HepG2 (cell line): ENCODE results near the gene ZNF587B. TPM values are rescaled to one million over a fixed set of nuclear protein-coding genes. Genes with fewer than 3 reads are reported as not detected.
"Not testable (repeated sequence)": the region's sequence is repeated elsewhere in the genome, so short reads cannot be mapped to it uniquely, and the experiment has no call there.

Source experiments
- CEBPG ChIP-seq: IDR thresholded peaks from 2 replicates; pipeline ENCODE4 v1.6.1; 2016
- FOXK2 ChIP-seq: fragments of 450-650 bp; IDR thresholded peaks from 2 replicates; pipeline ENCODE4 v1.6.1; 2016
- GABPA ChIP-seq, 2 experiments: IDR thresholded peaks; 2 replicates each; pipeline ENCODE4 v1.6.1; 2011 to 2016; ENCODE audit warnings: low read depth in 2 of 2, low read length in 1 of 2, missing biosample characterization in 1 of 2, missing genetic modification characterization in 1 of 2
- GATAD1 ChIP-seq: IDR thresholded peaks from 2 replicates; pipeline ENCODE4 v1.6.1; 2016; ENCODE audit warnings: missing genetic modification reagents, missing compliant biosample characterization
- HMGXB3 ChIP-seq: sonication (generic); formaldehyde crosslinking; IDR thresholded peaks from 2 replicates; pipeline ENCODE4 v1.4.0; 2020; ENCODE audit warnings: missing genetic modification reagents, borderline replicate concordance
- HOXA3 ChIP-seq: sonication (generic); formaldehyde crosslinking; IDR thresholded peaks from 2 replicates; pipeline ENCODE4 v1.5.0; 2020; ENCODE audit warnings: missing genetic modification reagents
- KDM3A ChIP-seq: IDR thresholded peaks from 2 replicates; pipeline ENCODE4 v1.6.1; 2018; ENCODE audit warnings: low read depth, missing compliant biosample characterization
- KLF16 ChIP-seq, 2 experiments: sonication (generic) in 1 of 2; formaldehyde crosslinking in 1 of 2; IDR thresholded peaks; 2 replicates each; pipeline versions ENCODE4 v1.6.1 to v1.8.0; 2016 to 2023; ENCODE audit warnings: missing genetic modification reagents in 2 of 2, missing compliant biosample characterization in 1 of 2
- MED1 ChIP-seq: sonication (generic); formaldehyde crosslinking; IDR thresholded peaks from 2 replicates; pipeline ENCODE4 v1.4.0; 2020; ENCODE audit warnings: missing genetic modification reagents
- MLX ChIP-seq: IDR thresholded peaks from 2 replicates; pipeline ENCODE4 v1.6.1; 2016
- NCOA2 ChIP-seq: sonication (generic); formaldehyde crosslinking; IDR thresholded peaks from 2 replicates; pipeline ENCODE4 v1.8.0; 2022; ENCODE audit warnings: inconsistent platforms
- SALL1 ChIP-seq: sonication (generic); formaldehyde crosslinking; IDR thresholded peaks from 2 replicates; pipeline ENCODE4 v1.8.0; 2022; ENCODE audit warnings: mild to moderate bottlenecking, missing genetic modification reagents
- SSRP1 ChIP-seq: IDR thresholded peaks from 2 replicates; pipeline ENCODE4 v1.6.1; 2016; ENCODE audit warnings: control low read depth
- ZBTB38 ChIP-seq: sonication (generic); formaldehyde crosslinking; IDR thresholded peaks from 2 replicates; pipeline ENCODE4 v1.5.1; 2020; ENCODE audit warnings: mild to moderate bottlenecking, missing genetic modification reagents
- ZFX ChIP-seq: sonication (generic); formaldehyde crosslinking; IDR thresholded peaks from 2 replicates; pipeline ENCODE4 v1.4.0; 2020; ENCODE audit warnings: mild to moderate bottlenecking, low read depth, missing genetic modification reagents, moderate library complexity
- ZNF607 ChIP-seq: sonication (generic); formaldehyde crosslinking; IDR thresholded peaks from 2 replicates; pipeline ENCODE4 v1.5.1; 2020; ENCODE audit warnings: missing genetic modification reagents, mild to moderate bottlenecking, borderline replicate concordance
- ZNF761 ChIP-seq: sonication (generic); formaldehyde crosslinking; conservative IDR thresholded peaks from 2 replicates; pipeline ENCODE4 v1.4.0; 2020; ENCODE audit warnings: mild to moderate bottlenecking, missing genetic modification reagents
- ZSCAN21 ChIP-seq: sonication (generic); formaldehyde crosslinking; IDR thresholded peaks from 2 replicates; pipeline ENCODE4 v1.8.0; 2022; ENCODE audit warnings: mild to moderate bottlenecking, missing genetic modification reagents, moderate library complexity, borderline replicate concordance
- polyA plus RNA-seq, 8 experiments: library from polyadenylated mRNA; depleted of rRNA in 3 of 8; stranded (reverse) in 7 of 8; unstranded in 1 of 8; fragments of >200 nt; fragmentation: Illumina TruSeq in 4 of 8; extraction: Trizol in 4 of 8; gene quantifications; 2 replicates each; pipeline versions ENCODE4 v1.2.1 to v1.2.3, GENCODE V29; 2011 to 2016; ENCODE audit warnings: low read depth in 4 of 8, missing spikeins in 1 of 8, mixed read lengths in 1 of 8; ENCODE audit not compliant: insufficient read depth in 1 of 8
- total RNA-seq, 5 experiments: library from RNA; depleted of rRNA; stranded (reverse); fragments of >200 nt; fragmentation: Illumina TruSeq; extraction: Trizol; gene quantifications; 2 replicates each; pipeline ENCODE4 v1.2.3, GENCODE V29; 2016; ENCODE audit warnings: low read depth in 1 of 5
- TF ChIP-seq, protein P1 (sequence below): sonication (generic); formaldehyde crosslinking; IDR thresholded peaks from 2 replicates; pipeline ENCODE4 v1.5.1; 2020; ENCODE audit warnings: mild to moderate bottlenecking, missing genetic modification reagents, moderate library complexity

The ZNF587B gene
- total and polyA plus RNA-seq, 2 of the 13 experiments (the other 11 are each of a cell fraction or from before 2014, with no cell fraction given): 5.2 to 29.9 TPM

DNA sequence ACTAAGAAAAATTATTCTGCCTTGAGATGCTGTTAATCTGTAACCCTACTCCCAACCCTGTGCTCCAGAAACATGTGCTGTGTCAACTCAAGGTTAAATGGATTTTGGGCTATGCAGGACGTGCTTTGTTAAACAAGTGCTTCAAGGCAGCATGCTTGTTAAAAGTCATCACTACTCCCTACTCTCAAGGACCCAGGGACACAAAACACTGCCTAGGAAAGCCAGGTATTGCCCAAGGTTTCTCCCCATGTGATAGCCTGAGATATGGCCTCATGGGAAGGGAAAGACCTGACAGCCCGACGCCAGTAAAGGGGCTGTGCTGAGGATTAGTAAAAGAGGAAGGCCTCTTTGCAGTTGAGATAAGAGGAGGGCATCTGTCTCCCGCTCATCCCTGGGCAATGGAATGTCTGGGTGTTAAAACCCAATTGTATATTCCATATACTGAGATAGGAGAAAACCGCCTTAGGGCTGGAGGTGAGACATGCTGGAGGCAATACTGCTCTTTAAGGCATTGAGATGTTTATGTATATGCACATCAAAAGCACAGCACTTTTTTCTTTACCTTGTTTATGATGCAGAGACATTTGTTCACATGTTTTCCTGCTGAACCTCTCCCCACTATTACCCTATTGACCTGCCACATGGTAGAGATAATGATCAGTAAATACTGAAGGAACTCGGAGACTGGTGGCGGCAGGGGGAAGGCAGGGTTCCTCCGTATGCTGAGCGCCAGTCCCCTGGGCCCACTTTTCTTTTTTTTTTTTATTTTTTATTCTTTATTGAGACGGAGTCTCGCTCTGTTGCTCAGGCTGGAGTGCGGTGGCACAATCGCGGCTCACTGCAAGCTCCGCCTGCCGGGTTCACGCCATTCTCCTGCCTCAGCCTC, 19.4 kb upstream of the ZNF587B start (continued):
- TF ChIP-seq HMGXB3 (peak; percentile 62; the same call in 1 of the 2 replicates), KDM3A (CRISPR knock-in tag) (0 out of 2 replicates have a peak, but pooled peaks have one; percentile 16), FOXK2 (peak; percentile 68; the same call in 1 of the 2 replicates), GATAD1 (CRISPR knock-in tag) (0 out of 2 replicates have a peak, but pooled peaks have one; percentile 37), ZFX (peak; percentile 38), HOXA3 (CRISPR knock-in tag) (peak; percentile 15; the same call in 1 of the 2 replicates), ZBTB38 (0 out of 2 replicates have a peak, but pooled peaks have one; percentile 31), CEBPG (CRISPR knock-in tag) (peak; percentile 75), KLF16 (CRISPR knock-in tag; IDR thresholded peaks at IDR 0.05) (0 out of 4 replicates have a peak, but pooled peaks of 1 of the 2 experiments have one; percentile 28), SALL1 (peak; percentile 66), ZNF761 (CRISPR knock-in tag) (0 out of 2 replicates have a peak, but pooled peaks have one; percentile 34), ZSCAN21 (0 out of 2 replicates have a peak, but pooled peaks have one; percentile 31), GABPA (CRISPR knock-in tag; IDR thresholded peaks at IDR 0.05; ENCODE audit: low read depth) (peak; percentile 22; the same call in 1 of the 2 replicates), ZNF607 (0 out of 2 replicates have a peak, but pooled peaks have one; percentile 9), SSRP1 (CRISPR knock-in tag) (peak; percentile 18; the same call in 1 of the 2 replicates), MLX (CRISPR knock-in tag) (peak; percentile 80), NCOA2 (CRISPR knock-in tag) (0 out of 2 replicates have a peak, but pooled peaks have one; percentile 18), MED1 (CRISPR knock-in tag) (peak; percentile 23; the same call in 1 of the 2 replicates)
- TF ChIP-seq, protein P1, sequence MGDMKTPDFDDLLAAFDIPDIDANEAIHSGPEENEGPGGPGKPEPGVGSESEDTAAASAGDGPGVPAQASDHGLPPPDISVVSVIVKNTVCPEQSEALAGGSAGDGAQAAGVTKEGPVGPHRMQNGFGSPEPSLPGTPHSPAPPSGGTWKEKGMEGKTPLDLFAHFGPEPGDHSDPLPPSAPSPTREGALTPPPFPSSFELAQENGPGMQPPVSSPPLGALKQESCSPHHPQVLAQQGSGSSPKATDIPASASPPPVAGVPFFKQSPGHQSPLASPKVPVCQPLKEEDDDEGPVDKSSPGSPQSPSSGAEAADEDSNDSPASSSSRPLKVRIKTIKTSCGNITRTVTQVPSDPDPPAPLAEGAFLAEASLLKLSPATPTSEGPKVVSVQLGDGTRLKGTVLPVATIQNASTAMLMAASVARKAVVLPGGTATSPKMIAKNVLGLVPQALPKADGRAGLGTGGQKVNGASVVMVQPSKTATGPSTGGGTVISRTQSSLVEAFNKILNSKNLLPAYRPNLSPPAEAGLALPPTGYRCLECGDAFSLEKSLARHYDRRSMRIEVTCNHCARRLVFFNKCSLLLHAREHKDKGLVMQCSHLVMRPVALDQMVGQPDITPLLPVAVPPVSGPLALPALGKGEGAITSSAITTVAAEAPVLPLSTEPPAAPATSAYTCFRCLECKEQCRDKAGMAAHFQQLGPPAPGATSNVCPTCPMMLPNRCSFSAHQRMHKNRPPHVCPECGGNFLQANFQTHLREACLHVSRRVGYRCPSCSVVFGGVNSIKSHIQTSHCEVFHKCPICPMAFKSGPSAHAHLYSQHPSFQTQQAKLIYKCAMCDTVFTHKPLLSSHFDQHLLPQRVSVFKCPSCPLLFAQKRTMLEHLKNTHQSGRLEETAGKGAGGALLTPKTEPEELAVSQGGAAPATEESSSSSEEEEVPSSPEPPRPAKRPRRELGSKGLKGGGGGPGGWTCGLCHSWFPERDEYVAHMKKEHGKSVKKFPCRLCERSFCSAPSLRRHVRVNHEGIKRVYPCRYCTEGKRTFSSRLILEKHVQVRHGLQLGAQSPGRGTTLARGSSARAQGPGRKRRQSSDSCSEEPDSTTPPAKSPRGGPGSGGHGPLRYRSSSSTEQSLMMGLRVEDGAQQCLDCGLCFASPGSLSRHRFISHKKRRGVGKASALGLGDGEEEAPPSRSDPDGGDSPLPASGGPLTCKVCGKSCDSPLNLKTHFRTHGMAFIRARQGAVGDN (CRISPR knock-in tag): peak; percentile 23; the same call in 1 of the 2 replicates
- TF ChIP-seq GABPA (IDR thresholded peaks at IDR 0.05; ENCODE audit: low read depth, low read length): not testable (repeated sequence)
